Measurements from ENCODE around the gene MAZ.

Gene MAZ

GRCh38 chr16:29809850-29810698, 3.7 kb downstream of the MAZ start:
- DNase-seq = no peak

- no peak for DNase-seq
These were observed 4.4 kb downstream of the MAZ start for GRCh38 chr16:29810699-29811169.

GRCh38 chr16:29811170-29811895, 5.0 kb downstream of the MAZ start:
- DNase-seq = no peak

GRCh38 chr16:29811896-29812665, 5.8 kb downstream of the MAZ start, which contains the start of gene PRRT2:
PRRT2 (plus strand) TSS chr16:29812193; CDS start chr16:29813055, 862 bp downstream.
- no peak for DNase-seq

GRCh38 chr16:29812754-29813643, 6.7 kb downstream of the MAZ start:
- DNase-seq = no peak

GRCh38 chr16:29813644-29814562, 7.6 kb downstream of the MAZ start:
- no peak for DNase-seq

GRCh38 chr16:29814592-29814991, 8.3 kb downstream of the MAZ start:
- no peak for DNase-seq

GRCh38 chr16:29815032-29815721, 8.8 kb downstream of the MAZ start:
- DNase-seq = no peak

- DNase-seq = peak; percentile 98
These were observed 9.7 kb downstream of the MAZ start, which contains the start of gene PAGR1 for GRCh38 chr16:29815793-29816693. PAGR1 (plus strand) TSS chr16:29816152; CDS start chr16:29816526, 374 bp downstream.

- DNase-seq = no peak
These were observed 10.5 kb downstream of the MAZ start for GRCh38 chr16:29816694-29817441.

GRCh38 chr16:29818082-29818481, 11.8 kb downstream of the MAZ start:
- DNase-seq = no peak

- DNase-seq = no peak
These were observed 13.2 kb downstream of the MAZ start for GRCh38 chr16:29819506-29819905.

- no peak for DNase-seq
These were observed 14.0 kb downstream of the MAZ start, which contains the start of gene MVP for GRCh38 chr16:29820271-29820701. MVP (plus strand) TSS chr16:29820462; CDS start chr16:29830550, 10,088 bp downstream.

- DNase-seq = no peak
These were observed 14.7 kb downstream of the MAZ start for GRCh38 chr16:29820730-29821642.

- no peak for DNase-seq
These were observed 15.3 kb downstream of the MAZ start for GRCh38 chr16:29821643-29822115.

- no peak for DNase-seq
These were observed 18.3 kb downstream of the MAZ start for GRCh38 chr16:29824589-29825144.

All from cortex of kidney (tissue), 1 donor.